ENCODE measurements around the gene CYYR1.
"Not testable (repeated sequence)": the region's sequence is repeated elsewhere in the genome, so short reads cannot be mapped to it uniquely, and the experiment has no call there.

Gene CYYR1

GRCh38 chr21:26487981-26488480 is 85.1 kb downstream of the CYYR1 start:
- DNase-seq: no peak

GRCh38 chr21:26473471-26473870 is 99.6 kb downstream of the CYYR1 start:
- no peak for DNase-seq

- DNase-seq: no peak
Observed at GRCh38 chr21:26471099-26471471, 102.0 kb downstream of the CYYR1 start.

GRCh38 chr21:26470351-26471098 is 102.6 kb downstream of the CYYR1 start:
- DNase-seq: no peak

GRCh38 chr21:26469789-26470188 is 103.3 kb downstream of the CYYR1 start:
- no peak for DNase-seq

- no peak for DNase-seq
Observed at GRCh38 chr21:26465916-26466315, 107.2 kb downstream of the CYYR1 start.

- no peak for DNase-seq
Observed at GRCh38 chr21:26461500-26461899, 111.6 kb downstream of the CYYR1 start.

- no peak for DNase-seq
Observed at GRCh38 chr21:26460621-26461020, 112.5 kb downstream of the CYYR1 start.

GRCh38 chr21:26458854-26459253 is 114.2 kb downstream of the CYYR1 start:
- not testable (repeated sequence) for DNase-seq

- DNase-seq: no peak
Observed at GRCh38 chr21:26457817-26458216, 115.3 kb downstream of the CYYR1 start.

- DNase-seq: no peak
Observed at GRCh38 chr21:26453267-26453666, 119.8 kb downstream of the CYYR1 start.

- no peak for DNase-seq
Observed at GRCh38 chr21:26451081-26451740, 121.9 kb downstream of the CYYR1 start.

GRCh38 chr21:26449161-26449560 is 123.9 kb downstream of the CYYR1 start:
- DNase-seq: no peak

GRCh38 chr21:26448751-26449150 is 124.3 kb downstream of the CYYR1 start:
- DNase-seq: no peak

- DNase-seq: no peak
Observed at GRCh38 chr21:26447932-26448475, 125.1 kb downstream of the CYYR1 start.

GRCh38 chr21:26445440-26445839 is 127.6 kb downstream of the CYYR1 start:
- no peak for DNase-seq

- no peak for DNase-seq
Observed at GRCh38 chr21:26444646-26445045, 128.4 kb downstream of the CYYR1 start.

GRCh38 chr21:26443867-26444266 is 129.2 kb downstream of the CYYR1 start:
- DNase-seq: no peak

GRCh38 chr21:26443291-26443690 is 129.8 kb downstream of the CYYR1 start:
- DNase-seq: no peak

- DNase-seq: no peak
Observed at GRCh38 chr21:26441149-26441548, 131.9 kb downstream of the CYYR1 start.

- no peak for DNase-seq
Observed at GRCh38 chr21:26438976-26439375, 134.1 kb downstream of the CYYR1 start.

GRCh38 chr21:26437326-26438009 is 135.6 kb downstream of the CYYR1 start:
- DNase-seq: no peak

- no peak for DNase-seq
Observed at GRCh38 chr21:26433386-26433785, 139.7 kb downstream of the CYYR1 start.

- DNase-seq: no peak
Observed at GRCh38 chr21:26432410-26432809, 140.7 kb downstream of the CYYR1 start.

Measured in CD4-positive, alpha-beta T cell treated with Interleukin-6 for 4 hours (primary cell).